Hepatocyte (in vitro differentiated cells): ENCODE results near the gene PRAMEF1.

Experiments used
- CTCF ChIP-seq: fragments of 200-600 bp; sonication (generic); IDR thresholded peaks from 2 replicates; pipeline ENCODE4 v1.5.1; 2016; ENCODE audit warnings: antibody characterized with exemption, mild to moderate bottlenecking; ENCODE audit not compliant: poor library complexity
- EZH2 ChIP-seq: fragments of 200-600 bp; sonication (generic); IDR thresholded peaks from 2 replicates; pipeline ENCODE4 v1.6.1; 2016; ENCODE audit warnings: antibody characterized with exemption, mild to moderate bottlenecking, borderline replicate concordance
- EZH2phosphoT487 ChIP-seq: fragments of 200-600 bp; sonication (generic); IDR thresholded peaks from one replicate; pipeline ENCODE4 v1.6.1; 2018; ENCODE audit warnings: antibody characterized with exemption, mild to moderate bottlenecking, low read depth, moderate library complexity; ENCODE audit not compliant: unreplicated experiment, severe bottlenecking

DNA sequence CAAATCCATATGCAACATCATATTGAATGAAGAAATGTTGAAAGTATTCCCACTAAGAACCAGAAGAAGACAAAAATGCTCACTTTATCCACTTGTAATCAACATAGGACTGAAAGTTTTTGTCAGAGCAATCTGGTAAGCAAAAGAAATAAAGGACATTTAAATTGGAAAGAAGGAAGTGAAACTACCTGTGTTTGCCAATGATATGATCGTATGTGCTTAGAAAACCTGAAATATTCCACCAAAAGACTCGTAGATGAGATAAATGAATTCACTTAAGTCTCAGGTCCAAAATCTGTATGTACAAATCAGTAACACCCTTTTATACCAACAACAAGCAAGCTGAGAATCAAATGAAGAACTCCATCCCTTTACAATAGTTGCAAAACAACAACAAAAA lies 8.5 kb downstream of the PRAMEF1 start:
- no peak for TF ChIP-seq EZH2
- no peak for TF ChIP-seq CTCF
- TF ChIP-seq EZH2phosphoT487: no peak
